Pons (tissue), 1 donor: ENCODE results near the gene SFTA2.

Source experiments
- DNase-seq: peaks from one replicate; pipeline ENCODE4 v3.0.0-alpha.2; 2016; ENCODE audit warnings: low spot score

SFTA2 gene

DNA sequence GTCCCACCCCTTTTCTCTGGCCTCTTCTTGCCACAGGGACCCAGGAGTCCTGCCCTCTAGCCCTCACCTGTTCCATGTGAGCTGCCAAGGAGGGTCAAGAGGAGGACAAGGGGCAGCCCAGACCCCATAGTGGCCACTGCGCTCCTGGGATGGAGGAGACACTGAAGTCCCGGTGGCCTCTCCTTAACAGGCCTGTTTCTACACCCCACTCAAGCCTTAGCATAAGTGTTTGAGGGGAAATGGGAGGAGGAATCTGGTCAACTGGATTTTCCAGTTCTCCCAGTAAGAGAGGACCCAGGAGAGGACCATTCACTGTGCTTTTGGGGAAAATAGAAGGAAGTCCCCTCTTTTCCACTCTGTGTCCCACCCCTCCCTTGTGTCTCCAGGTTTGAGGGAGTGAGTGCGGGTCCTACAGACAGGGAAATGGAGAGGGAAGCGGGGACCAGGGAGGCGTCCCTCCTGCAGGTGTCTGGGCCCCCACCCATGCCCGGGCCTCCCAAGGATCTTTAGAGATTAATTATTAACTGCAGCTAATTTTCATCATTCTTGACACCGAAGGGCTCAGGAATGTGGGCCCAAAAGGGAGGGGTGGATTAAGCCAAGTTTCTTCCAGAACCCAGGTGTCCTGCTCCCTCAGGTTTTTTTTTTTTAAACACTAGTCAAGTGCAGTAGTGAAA is at the start of gene SFTA2:
SFTA2 (minus strand) TSS at position 202 of the 677 bp plus-strand sequence; CDS start at position 128, 74 bp downstream.
- no peak for DNase-seq

DNA sequence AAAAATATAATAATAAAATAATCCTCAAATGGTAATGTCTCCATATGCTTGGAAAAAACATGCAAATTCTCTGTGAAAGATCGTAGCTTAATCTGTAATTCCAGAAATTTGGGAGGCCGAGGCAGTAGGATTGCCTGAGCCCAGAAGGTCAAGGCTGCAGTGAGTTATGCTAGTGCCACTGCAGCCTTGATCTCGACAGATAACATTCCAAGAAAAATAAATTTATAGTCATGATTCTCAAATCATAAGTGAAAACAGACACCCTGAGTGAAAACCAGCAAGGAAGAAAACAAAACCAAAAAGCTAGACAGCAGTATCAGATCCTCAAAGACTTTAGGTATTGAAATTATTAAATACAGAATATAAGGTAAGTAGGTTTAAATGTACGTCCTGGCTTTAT is 47.7 kb upstream of the SFTA2 start:
- DNase-seq = no peak

DNA sequence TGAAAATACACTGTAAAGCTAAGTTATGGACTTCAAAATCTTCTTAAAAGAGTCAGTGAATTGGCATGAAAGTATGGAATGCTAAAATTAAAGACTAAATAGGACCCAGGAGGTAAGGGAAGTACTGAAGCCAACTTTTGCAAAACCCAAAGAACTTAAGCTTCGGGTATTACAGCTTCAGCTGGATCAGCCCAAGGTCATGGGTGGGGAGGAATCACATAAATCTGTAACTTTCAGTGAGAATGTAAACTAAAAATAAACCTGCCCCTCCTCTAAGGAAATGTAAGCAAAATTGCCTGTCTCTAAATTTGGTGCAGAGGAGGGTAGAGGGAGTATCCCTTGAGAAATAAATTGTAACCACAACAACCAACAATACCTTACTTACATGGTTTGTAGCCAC is 47.2 kb upstream of the SFTA2 start:
- no peak for DNase-seq

DNA sequence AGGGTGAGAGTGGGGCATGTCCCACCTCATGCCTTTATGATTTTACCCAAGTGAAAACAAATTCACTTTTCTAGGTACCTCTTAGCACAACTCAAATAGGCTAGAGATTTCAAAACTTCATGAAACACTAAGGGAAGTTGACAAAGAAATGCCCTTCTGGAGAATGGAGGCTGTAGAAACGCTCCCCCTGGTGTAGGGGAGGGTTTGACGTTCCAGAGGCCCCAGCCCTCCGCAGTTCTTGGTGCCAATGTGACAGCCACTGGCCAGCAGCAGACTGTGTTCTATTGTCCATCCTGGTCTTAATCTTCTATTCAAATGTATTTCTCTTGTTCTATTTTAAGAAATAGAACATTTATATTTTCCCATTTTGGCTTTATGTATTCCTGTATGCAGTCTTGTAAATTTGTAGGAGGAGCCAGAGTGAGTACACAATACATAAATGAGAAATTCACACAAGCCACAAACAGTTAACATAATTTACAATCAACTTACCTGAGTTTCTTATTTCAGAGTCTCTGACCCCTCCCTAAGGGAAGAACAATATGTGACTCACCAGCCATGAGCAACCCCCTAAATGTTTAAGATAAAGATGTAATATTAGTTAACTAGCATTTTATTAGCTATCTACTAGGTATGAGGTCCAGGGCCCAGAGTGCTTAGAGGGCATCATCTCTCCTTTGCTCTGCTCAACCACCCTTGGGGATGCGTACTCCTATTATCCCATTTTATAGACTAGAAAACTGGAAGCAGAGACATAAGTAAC is 42.7 kb upstream of the SFTA2 start:
- DNase-seq = no peak

DNA sequence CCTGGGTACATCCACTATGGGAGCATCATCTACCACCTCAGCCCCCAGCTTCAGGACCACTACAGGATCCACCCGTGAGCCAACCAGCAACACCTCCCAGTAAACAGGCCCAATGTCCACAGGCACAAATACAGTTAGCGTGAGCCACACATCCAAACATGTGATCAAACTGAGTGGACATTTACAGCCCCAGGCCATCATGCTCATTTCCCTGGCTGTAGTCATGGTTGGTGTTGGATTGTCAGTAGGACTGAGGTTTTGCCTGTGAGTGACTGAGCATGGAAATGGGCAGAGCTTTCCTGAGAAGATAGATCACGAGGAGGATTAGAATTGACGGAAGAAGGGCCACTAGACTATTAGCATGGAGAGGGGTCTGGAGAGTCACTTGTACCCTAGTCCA is 40.8 kb upstream of the SFTA2 start:
- DNase-seq = no peak

GRCh38 chr6:30970946-30971345 is 39.0 kb upstream of the SFTA2 start:
- DNase-seq = no peak

DNA sequence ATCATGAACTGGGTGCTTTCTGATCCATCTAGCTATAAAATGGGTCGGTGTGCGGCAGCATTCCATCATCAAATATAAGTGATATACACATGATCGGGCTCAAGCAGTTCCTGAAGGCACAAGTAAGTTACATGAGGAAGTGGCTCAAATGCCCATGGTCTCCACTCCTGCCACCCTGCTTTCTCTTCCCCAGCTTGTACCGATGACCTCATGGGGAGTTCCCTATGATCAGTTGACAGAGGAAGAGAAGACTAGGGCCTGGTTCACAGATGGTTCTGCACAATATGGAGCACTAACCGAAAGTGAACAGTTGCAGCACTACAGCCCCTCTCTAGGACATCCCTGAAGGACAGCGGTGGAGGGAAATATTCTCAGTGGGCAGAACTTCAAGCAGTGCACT is 37.2 kb upstream of the SFTA2 start:
- DNase-seq = peak; percentile 74

- no peak for DNase-seq
Measured at GRCh38 chr6:30966154-30966553, 34.2 kb upstream of the SFTA2 start.

GRCh38 chr6:30965140-30965601 is 33.2 kb upstream of the SFTA2 start:
- no peak for DNase-seq

- DNase-seq = no peak
Measured at GRCh38 chr6:30964075-30964474, 32.1 kb upstream of the SFTA2 start.

DNA sequence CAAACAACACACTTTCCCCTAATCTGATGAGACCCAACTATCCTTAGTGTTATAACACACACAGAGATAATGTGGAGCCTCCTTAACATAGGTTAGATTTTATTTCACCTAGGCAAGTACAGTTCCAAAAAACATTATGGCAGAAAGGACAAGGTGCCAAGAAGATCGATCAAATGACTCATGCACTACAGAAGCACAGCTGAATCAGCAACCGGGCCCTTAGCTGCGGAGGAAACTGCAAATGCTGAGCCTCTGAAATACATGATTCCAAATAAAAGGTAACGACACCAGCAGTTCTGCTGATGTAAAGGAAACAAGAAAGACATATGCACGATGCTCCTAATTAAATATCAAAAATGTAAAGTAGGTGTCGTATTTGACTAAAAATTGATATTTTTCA is 31.7 kb upstream of the SFTA2 start:
- DNase-seq = no peak

DNA sequence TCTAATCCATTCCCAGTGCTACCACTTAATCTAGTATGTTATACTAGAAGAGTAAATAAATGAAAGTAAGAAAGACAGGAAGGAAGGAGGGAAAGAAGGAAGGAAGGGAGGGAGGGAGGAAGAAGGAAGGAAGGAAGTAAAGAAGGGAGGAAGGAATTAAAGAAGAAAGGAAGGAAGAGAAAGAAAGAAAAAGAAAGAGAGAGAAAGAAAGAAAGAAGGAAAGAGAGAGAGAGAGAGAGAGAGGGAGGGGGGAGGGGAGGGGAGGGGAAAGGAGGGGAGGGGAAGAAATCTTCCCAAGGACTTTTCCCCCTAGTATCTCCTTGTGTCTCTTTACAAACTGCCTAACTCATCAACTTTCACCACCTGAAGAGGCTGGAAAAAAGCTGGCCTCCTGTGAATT is 30.7 kb upstream of the SFTA2 start:
- no peak for DNase-seq

DNA sequence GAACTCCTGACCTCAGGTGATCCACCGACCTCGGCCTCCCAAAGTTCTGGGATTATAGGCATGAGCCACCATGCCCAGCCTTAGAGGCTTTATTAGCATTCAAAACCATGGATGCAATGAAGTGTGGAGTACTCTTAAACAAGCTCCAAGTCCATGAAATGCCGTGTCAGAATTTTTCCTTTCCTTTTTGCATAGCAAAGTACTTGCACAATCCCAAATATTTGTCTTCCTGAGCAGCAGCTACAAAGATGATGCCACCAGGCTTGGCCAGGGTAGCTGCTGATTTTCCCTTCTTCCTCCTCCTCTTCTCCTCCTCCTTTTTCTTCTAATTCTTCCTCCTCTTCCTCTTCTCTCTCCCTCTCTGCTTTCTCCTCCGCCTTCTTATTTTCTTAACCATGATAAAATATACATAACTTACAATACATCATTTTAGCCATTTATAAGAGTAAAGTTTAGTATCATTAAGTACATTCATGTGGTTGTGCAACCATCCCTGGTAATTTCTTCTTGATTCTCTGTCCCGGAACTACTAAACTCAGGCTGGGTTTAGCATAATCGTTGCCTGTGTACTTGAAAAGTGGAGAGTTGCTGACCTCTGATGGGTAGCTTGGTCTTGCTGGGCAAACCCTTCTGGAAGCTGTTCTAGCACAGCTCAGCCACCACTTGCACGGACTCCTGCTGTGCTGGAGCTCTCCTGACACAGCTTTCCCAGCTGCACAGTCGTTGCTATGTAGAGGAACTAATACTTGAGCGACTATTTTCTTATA is 29.1 kb upstream of the SFTA2 start:
- no peak for DNase-seq

DNA sequence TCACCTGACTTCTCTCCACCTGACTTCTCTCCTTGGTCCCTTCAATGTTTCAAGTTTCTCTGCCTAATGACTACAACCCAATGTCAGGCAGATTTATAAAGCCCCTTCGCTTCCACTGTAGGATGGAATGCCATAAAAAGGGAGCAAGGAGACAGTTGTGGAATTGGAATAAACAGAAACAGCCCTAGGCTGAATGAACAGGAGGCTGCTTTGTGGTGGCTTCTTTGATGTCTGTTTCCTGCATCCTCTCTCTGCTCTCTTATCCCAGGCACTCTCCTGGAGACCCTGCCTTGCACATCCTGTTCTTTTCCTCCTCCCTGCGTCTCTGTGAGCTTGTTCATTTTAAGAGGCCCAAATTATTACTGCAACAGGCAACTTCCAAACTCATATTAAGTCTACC is 25.7 kb upstream of the SFTA2 start:
- DNase-seq = no peak

GRCh38 chr6:30955367-30956042 is 23.5 kb upstream of the SFTA2 start:
- DNase-seq = peak; percentile 53

- peak; percentile 27 for DNase-seq
Measured at GRCh38 chr6:30954631-30955366, 22.8 kb upstream of the SFTA2 start.

DNA sequence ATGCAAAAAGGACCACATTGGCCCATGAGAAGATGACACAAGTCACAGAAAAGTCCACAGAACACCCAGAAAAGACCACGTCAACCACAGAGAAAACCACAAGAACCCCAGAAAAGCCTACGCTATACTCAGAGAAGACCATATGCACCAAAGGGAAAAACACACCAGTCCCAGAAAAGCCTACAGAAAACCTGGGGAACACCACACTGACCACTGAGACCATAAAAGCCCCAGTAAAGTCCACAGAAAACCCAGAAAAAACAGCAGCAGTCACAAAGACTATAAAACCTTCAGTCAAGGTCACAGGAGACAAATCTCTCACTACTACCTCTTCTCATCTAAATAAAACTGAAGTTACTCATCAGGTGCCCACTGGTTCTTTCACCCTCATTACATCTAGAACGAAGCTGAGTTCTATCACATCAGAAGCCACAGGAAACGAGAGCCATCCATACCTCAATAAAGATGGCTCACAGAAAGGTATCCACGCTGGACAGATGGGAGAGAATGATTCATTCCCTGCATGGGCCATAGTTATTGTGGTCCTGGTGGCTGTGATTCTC is 20.0 kb upstream of the SFTA2 start:
- DNase-seq = no peak

- DNase-seq = no peak
Measured at GRCh38 chr6:30948811-30949210, 16.8 kb upstream of the SFTA2 start.

DNA sequence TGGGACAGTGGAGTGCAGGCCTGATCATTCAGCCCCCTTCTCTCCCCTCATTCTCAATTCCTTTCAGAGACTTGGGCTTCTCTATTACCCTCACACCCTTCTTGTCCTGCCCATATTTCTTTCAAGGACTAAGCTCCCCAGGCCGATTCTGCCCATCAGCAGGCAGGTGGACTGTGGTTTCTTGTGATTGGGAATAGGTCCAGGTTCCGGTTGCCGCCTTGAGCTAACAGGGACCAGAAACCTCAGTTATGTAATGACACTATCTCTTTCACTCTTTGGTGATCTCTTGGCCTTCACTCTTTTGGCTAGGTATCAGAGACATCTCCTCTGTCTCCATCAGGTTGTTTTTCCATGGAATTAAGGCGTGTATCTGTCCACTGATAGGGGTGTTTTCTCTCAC is 15.3 kb upstream of the SFTA2 start:
- no peak for DNase-seq

GRCh38 chr6:30945281-30945680 is 13.3 kb upstream of the SFTA2 start:
- no peak for DNase-seq

GRCh38 chr6:30944051-30944450 is 12.1 kb upstream of the SFTA2 start:
- no peak for DNase-seq
